Epithelial cell of esophagus (primary cell): ENCODE results near the gene TMEM92.
"Not testable (repeated sequence)": the region's sequence is repeated elsewhere in the genome, so short reads cannot be mapped to it uniquely, and the experiment has no call there.

Experiments used
- DNase-seq: peaks from one replicate; pipeline ENCODE4 v3.0.0; 2010; ENCODE audit warnings: low read depth
- H3K4me3 ChIP-seq: 2 replicates; pipeline ENCODE4 v1.5.1; 2011; ENCODE audit warnings: mild to moderate bottlenecking, low read length, control low read depth
- TF ChIP-seq, protein P1 (sequence below): IDR thresholded peaks from 2 replicates; pipeline ENCODE4 v1.5.1; 2011; ENCODE audit warnings: low read depth, mild to moderate bottlenecking, low read length, control low read depth, inconsistent platforms; ENCODE audit not compliant: insufficient read depth; ENCODE audit errors: missing control alignments

Gene TMEM92

DNA sequence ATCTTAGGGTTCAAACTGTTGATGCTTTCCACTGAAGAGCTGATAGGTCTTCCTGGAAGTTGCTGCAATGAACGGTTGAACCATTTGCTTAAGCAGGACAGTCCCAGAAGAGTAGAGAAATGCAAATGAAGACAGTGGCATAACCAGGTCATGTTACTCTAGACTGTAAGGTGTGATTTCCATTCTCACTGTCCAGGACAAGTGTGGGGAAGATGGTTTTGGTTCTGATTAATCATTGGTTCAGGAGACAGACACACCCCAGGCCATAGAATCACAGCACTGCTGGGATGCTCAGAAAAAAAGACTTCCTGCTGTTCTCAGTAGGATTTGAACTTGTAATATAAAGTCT lies 36.8 kb downstream of the TMEM92 start:
- DNase-seq, result no peak
- TF ChIP-seq, protein P1, sequence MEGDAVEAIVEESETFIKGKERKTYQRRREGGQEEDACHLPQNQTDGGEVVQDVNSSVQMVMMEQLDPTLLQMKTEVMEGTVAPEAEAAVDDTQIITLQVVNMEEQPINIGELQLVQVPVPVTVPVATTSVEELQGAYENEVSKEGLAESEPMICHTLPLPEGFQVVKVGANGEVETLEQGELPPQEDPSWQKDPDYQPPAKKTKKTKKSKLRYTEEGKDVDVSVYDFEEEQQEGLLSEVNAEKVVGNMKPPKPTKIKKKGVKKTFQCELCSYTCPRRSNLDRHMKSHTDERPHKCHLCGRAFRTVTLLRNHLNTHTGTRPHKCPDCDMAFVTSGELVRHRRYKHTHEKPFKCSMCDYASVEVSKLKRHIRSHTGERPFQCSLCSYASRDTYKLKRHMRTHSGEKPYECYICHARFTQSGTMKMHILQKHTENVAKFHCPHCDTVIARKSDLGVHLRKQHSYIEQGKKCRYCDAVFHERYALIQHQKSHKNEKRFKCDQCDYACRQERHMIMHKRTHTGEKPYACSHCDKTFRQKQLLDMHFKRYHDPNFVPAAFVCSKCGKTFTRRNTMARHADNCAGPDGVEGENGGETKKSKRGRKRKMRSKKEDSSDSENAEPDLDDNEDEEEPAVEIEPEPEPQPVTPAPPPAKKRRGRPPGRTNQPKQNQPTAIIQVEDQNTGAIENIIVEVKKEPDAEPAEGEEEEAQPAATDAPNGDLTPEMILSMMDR, result no peak

DNA sequence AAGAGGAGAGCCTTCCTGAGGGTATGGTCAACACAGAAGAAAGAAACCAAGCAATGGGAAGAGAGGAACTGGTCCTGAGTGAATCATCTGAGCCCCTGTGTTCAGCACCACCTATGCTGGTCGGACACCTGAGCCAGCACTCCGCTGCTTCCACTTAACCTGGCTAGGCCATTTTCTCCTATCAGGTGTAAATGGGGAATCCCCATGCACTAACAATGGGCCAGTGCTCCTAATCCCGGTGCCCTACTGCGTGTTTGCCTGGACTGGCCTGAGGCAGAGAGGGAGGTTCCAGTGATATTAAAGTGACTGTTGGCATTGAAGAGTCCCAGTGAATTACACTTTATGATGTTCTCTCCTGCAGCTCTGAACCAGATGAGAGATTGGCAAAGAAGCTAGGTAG lies 37.2 kb downstream of the TMEM92 start:
- no peak for DNase-seq
- TF ChIP-seq, protein P1, result no peak
- H3K4me3 ChIP-seq, result no peak overlapping the region

More for the DNA sequence above, 36.8 kb downstream of the TMEM92 start:
- H3K4me3 ChIP-seq, result no peak overlapping the region

DNA sequence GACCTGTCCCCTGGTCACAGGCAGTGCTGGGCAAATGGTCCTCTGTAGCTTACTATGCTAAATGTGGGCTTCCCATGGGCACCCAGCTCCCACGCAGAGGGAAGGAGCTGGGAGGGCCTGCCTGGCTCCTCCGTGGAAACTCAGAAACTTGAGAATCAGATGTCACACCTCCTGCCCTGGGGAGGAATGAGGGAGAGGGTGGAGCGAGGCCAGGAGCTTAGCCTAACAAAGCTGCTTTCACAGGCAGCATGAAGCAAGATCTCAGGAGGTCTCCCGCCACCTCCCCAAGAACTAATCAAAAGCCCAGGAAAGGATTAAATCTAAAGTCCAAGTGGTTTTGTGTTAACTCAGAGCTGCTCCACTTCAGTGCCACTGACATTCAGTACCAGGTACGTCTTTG lies 38.0 kb downstream of the TMEM92 start:
- TF ChIP-seq, protein P1, result no peak

DNA sequence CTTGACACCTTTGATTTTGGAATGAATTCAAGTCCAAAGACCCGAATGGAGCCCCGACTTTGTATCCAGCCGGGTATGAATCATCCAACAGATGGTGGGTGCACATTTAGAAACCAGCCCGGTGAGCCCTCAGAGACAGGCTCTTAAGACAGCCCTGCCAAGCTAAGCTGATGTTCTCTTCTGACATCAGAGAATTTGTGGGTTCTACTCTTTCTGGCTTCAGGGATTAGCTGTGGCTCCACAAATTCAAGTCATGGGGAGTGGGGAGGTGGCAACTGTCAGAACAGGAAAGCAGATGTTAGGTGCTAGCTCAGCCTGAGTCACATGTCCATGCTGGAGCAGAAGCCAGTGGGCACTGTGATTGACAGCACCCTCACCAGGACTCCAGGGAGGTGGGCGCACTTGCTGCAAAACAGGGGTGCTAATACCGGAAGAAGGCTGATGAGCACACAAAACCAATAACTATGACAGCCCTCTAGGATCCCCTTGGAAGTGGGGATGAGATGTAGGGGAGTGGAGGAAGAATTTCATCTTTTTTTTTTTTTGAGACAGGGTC lies 40.3 kb downstream of the TMEM92 start:
- H3K4me3 ChIP-seq, result no peak overlapping the region
- TF ChIP-seq, protein P1, result no peak
- DNase-seq, result peak; percentile 33

More for the DNA sequence above, 38.0 kb downstream of the TMEM92 start:
- peak; percentile 57 for DNase-seq
- H3K4me3 ChIP-seq, result no peak overlapping the region

DNA sequence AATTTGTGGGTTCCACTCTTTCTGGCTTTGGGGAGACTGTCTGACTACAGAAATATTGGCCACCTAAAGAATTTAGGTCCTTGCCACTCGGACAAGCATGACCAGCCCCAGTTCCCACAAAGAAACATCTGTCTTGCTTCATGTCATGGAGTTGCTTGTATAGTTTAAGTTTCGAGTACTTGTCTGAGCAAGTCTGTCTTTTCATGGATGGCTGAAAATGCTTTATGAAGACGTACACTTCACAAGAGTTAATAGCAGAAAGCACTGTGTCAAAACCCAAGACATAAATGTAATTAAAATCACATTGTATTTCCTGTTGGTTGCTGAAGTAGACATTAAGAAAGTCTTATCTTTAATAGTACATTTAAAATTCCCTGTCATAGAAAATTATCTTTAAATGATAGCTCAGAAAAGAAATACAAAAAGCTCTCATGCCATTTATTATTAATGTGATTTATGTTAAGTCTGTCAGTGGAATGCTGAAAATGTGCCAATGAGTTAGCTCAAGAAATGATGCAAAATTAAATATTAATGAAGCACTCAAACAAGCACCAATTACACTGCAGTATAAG lies 41.8 kb downstream of the TMEM92 start:
- TF ChIP-seq, protein P1, result no peak
- peak; percentile 86 for DNase-seq
- no peak overlapping the region for H3K4me3 ChIP-seq

DNA sequence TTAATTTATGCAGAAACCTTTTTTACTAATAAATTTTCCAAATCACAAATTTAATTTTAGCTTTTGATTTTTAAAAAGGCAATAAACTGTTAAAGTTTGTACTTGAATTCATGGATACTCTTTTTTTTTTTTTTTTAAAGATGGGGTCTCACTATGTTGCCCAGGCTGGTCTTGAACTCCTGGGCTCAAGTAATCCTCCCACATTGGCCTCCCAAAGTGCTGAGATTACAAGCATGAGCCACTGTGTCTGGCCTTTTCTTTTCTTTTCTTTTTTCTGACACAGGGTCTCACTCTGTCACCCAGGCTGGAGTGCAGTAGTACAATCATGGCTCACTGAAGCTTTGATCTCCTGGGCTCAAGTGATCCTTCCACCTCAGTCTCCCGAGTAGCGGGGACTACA lies 42.4 kb downstream of the TMEM92 start:
- not testable (repeated sequence) for DNase-seq, H3K4me3 ChIP-seq

DNA sequence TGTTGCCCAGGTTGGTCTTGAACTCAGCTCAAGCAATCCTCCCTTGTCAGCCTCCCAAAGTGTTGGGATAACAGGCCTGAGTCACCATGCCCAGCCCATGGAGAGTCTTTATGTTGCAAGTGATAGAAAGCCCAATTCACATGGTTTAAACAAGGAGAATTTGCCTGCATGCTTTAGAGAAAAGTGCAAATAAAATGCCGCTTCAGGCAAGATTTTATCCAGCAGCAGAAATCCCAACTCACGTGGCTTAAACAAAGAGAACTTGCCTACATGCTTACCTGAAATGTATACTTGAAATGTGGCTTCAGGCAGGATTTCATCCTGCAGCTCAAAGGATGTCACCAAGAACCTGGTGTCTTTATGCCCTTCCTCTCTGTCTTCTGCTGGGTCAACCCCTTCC lies 42.9 kb downstream of the TMEM92 start:
- peak; percentile 62 for DNase-seq
- TF ChIP-seq, protein P1, result no peak
- H3K4me3 ChIP-seq, result no peak overlapping the region
